Measurements from ENCODE around the gene FDXR. TPM values are rescaled to one million over a fixed set of nuclear protein-coding genes. Genes with fewer than 3 reads are reported as not detected.

FDXR gene
- total and polyA plus RNA-seq, 4 donors, result 3.9 to 10.1 (median 4.6) TPM

GRCh38 chr17:74815550-74816370 is 57.0 kb downstream of the FDXR start (continued):
- TF ChIP-seq, protein P1, sequence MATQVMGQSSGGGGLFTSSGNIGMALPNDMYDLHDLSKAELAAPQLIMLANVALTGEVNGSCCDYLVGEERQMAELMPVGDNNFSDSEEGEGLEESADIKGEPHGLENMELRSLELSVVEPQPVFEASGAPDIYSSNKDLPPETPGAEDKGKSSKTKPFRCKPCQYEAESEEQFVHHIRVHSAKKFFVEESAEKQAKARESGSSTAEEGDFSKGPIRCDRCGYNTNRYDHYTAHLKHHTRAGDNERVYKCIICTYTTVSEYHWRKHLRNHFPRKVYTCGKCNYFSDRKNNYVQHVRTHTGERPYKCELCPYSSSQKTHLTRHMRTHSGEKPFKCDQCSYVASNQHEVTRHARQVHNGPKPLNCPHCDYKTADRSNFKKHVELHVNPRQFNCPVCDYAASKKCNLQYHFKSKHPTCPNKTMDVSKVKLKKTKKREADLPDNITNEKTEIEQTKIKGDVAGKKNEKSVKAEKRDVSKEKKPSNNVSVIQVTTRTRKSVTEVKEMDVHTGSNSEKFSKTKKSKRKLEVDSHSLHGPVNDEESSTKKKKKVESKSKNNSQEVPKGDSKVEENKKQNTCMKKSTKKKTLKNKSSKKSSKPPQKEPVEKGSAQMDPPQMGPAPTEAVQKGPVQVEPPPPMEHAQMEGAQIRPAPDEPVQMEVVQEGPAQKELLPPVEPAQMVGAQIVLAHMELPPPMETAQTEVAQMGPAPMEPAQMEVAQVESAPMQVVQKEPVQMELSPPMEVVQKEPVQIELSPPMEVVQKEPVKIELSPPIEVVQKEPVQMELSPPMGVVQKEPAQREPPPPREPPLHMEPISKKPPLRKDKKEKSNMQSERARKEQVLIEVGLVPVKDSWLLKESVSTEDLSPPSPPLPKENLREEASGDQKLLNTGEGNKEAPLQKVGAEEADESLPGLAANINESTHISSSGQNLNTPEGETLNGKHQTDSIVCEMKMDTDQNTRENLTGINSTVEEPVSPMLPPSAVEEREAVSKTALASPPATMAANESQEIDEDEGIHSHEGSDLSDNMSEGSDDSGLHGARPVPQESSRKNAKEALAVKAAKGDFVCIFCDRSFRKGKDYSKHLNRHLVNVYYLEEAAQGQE (IDR thresholded peaks at IDR 0.05), result no peak
- no peak for TF ChIP-seq GABPA (IDR thresholded peaks at IDR 0.05 in 1 of 2, conservative IDR thresholded peaks at IDR 0.05 in 1 of 2)
- TF ChIP-seq, protein P2, sequence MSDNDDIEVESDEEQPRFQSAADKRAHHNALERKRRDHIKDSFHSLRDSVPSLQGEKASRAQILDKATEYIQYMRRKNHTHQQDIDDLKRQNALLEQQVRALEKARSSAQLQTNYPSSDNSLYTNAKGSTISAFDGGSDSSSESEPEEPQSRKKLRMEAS (IDR thresholded peaks at IDR 0.05), result no peak
- TF ChIP-seq JUND (IDR thresholded peaks at IDR 0.05), result no peak
- no peak for TF ChIP-seq NR2F2 (IDR thresholded peaks at IDR 0.05)

DNA sequence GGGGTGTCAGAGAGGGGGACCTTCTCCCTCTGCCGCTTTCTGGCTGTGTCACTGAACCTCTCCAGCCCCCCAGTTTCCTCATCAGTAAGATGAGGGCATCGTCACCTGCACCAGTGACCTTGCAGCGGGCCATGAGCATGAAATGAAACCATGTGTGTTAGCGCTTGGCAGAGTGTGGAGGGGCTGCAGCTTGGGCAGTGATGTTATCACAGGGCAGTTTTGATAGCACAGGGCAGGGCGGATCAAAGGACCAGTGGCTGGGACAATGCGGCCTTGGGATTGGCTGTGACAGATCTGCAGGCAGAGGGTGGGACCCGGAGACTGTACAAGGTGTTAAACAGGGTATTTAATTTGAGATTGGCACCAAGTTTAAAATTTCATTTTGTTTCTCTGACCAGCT is 57.7 kb downstream of the FDXR start:
- WGBS, result 99% methylated on average over 7 of the region's 7 CpGs
- TF ChIP-seq EGR1 (IDR thresholded peaks at IDR 0.05; ENCODE audit: low read depth in 2 of 2) (no peak), RAD21 (IDR thresholded peaks at IDR 0.05) (no peak), YY1 (IDR thresholded peaks at IDR 0.05) (no peak), SP1 (IDR thresholded peaks at IDR 0.05) (no peak), GABPA (IDR thresholded peaks at IDR 0.05 in 1 of 2, conservative IDR thresholded peaks at IDR 0.05 in 1 of 2) (no peak), FOXA2 (IDR thresholded peaks at IDR 0.05) (no peak), HNF4G (IDR thresholded peaks at IDR 0.05) (no peak), ZBTB33 (IDR thresholded peaks at IDR 0.05) (no peak), HNF4A (conservative IDR thresholded peaks at IDR 0.05) (no peak), NR2F2 (IDR thresholded peaks at IDR 0.05) (no peak), TAF1 (conservative IDR thresholded peaks at IDR 0.05) (no peak), CTCF (IDR thresholded peaks at IDR 0.05; ENCODE audit: low read depth, low read length, missing input control) (no peak), FOXA1 (IDR thresholded peaks at IDR 0.05) (no peak), JUND (IDR thresholded peaks at IDR 0.05) (no peak), RXRA (IDR thresholded peaks at IDR 0.05) (no peak)
- TF ChIP-seq, protein P2 (IDR thresholded peaks at IDR 0.05), result no peak
- TF ChIP-seq, protein P1 (IDR thresholded peaks at IDR 0.05), result no peak
- peaks cover 0 to 4% (median 1%) of the 10 kb centered on the region in 4 donors for H3K36me3 ChIP-seq (ENCODE audit: control insufficient read depth in 4 of 4, insufficient read depth in 3 of 4, low read depth in 1 of 4, low read length in 3 of 4)

More for the DNA sequence above, 57.7 kb downstream of the FDXR start:
- no peak overlapping the region for H3K27ac ChIP-seq (ENCODE audit: low read depth in 1 of 2, low read length in 2 of 2)
- H3K4me1 ChIP-seq (ENCODE audit: control insufficient read depth in 4 of 4, insufficient read depth in 4 of 4, low read length in 3 of 4), result peaks cover 0 to 3% (median 0%) of the 10 kb centered on the region in 4 donors
- no peak for DNase-seq (ENCODE audit: low spot score)
- no peaks in the 10 kb centered on the region for H3K9me3 ChIP-seq (ENCODE audit: control insufficient read depth in 4 of 4, low read length in 3 of 4)
- no peak overlapping the region for H3K4me3 ChIP-seq (ENCODE audit: low read depth in 1 of 3, low read length in 3 of 3)
- no peak overlapping the region for H3K9ac ChIP-seq (ENCODE audit: low read depth in 1 of 2, low read length in 2 of 2)
- no peaks in the 10 kb centered on the region for H3K27me3 ChIP-seq (ENCODE audit: control insufficient read depth in 4 of 4, insufficient read depth in 4 of 4, low read length in 3 of 4)

All from liver (tissue), 9 donors.